WTC11 (cell line): Measurements from ENCODE around the gene AFG3L2.

Experiments
- AR ChIP-seq: fragments of 250-450 bp; sonication (Bioruptor Pico); IDR thresholded peaks from 2 replicates; pipeline ENCODE4 v1.9.0; 2021; ENCODE audit warnings: mild to moderate bottlenecking
- ATF2 ChIP-seq: sonication (generic); formaldehyde crosslinking; IDR thresholded peaks from 2 replicates; pipeline ENCODE4 v1.8.1; 2022; ENCODE audit warnings: low read depth, missing genetic modification reagents, borderline replicate concordance
- CTCF ChIP-seq: fragments of 200-600 bp; IDR thresholded peaks from 2 replicates; pipeline ENCODE4 v1.8.0; 2022; ENCODE audit warnings: antibody characterized with exemption
- IRF1 ChIP-seq: sonication (generic); formaldehyde crosslinking; IDR thresholded peaks from 2 replicates; pipeline ENCODE4 v1.8.0; 2023; ENCODE audit warnings: missing genetic modification reagents
- JUN ChIP-seq: sonication (generic); formaldehyde crosslinking; IDR thresholded peaks from 2 replicates; pipeline ENCODE4 v1.8.0; 2023; ENCODE audit warnings: mild to moderate bottlenecking, missing genetic modification reagents
- USF2 ChIP-seq: sonication (generic); formaldehyde crosslinking; IDR thresholded peaks from 2 replicates; pipeline ENCODE4 v1.8.1; 2023; ENCODE audit warnings: mild to moderate bottlenecking, missing genetic modification reagents, moderate library complexity
- ZNF121 ChIP-seq: sonication (generic); formaldehyde crosslinking; IDR thresholded peaks from 2 replicates; pipeline ENCODE4 v1.8.0; 2023; ENCODE audit warnings: missing genetic modification reagents
- ZNF281 ChIP-seq: sonication (generic); formaldehyde crosslinking; IDR thresholded peaks from 2 replicates; pipeline ENCODE4 v1.8.0; 2023; ENCODE audit warnings: mild to moderate bottlenecking, missing genetic modification reagents

- TF ChIP-seq USF2 (CRISPR knock-in tag) (no peak), ZNF281 (CRISPR knock-in tag) (no peak), AR (no peak), CTCF (no peak), ATF2 (no peak), IRF1 (CRISPR knock-in tag) (no peak), ZNF121 (CRISPR knock-in tag) (no peak), JUN (CRISPR knock-in tag) (no peak)
Observed at GRCh38 chr18:12309683-12310198, 67.3 kb downstream of the AFG3L2 start.
